Endodermal cell (in vitro differentiated cells): ENCODE measurements around the gene REEP6. TPM values are rescaled to one million over a fixed set of nuclear protein-coding genes. Genes with fewer than 3 reads are reported as not detected.

Source experiments
- DNase-seq: peaks from one replicate; pipeline ENCODE4 v3.0.0-alpha.2; 2017
- H3K27ac ChIP-seq: 2 replicates; pipeline ENCODE4 v1.5.1; 2013; ENCODE audit warnings: mild to moderate bottlenecking, low read depth, low read length, moderate library complexity
- H3K27me3 ChIP-seq: 2 replicates; pipeline ENCODE4 v1.6.1; 2013; ENCODE audit warnings: mild to moderate bottlenecking, low read length, moderate library complexity; ENCODE audit not compliant: insufficient read depth, control insufficient read depth, poor library complexity, severe bottlenecking
- H3K36me3 ChIP-seq: 2 replicates; pipeline ENCODE4 v1.7.0; 2013; ENCODE audit warnings: mild to moderate bottlenecking, low read length, moderate library complexity; ENCODE audit not compliant: control insufficient read depth, insufficient read depth
- H3K4me1 ChIP-seq: one replicate; pipeline ENCODE4 v1.7.0; 2013; ENCODE audit warnings: low read length; ENCODE audit not compliant: control insufficient read depth, insufficient read depth
- H3K4me3 ChIP-seq: 2 replicates; pipeline ENCODE4 v1.5.1; 2013; ENCODE audit warnings: mild to moderate bottlenecking, low read length, moderate library complexity
- H3K9ac ChIP-seq: 2 replicates; pipeline ENCODE4 v1.6.1; 2013; ENCODE audit warnings: mild to moderate bottlenecking, low read length, moderate library complexity; ENCODE audit not compliant: poor library complexity, severe bottlenecking; ENCODE audit errors: extremely low read depth
- H3K9me3 ChIP-seq: 2 replicates; pipeline ENCODE4 v1.6.1; 2013; ENCODE audit warnings: mild to moderate bottlenecking, low read length, moderate library complexity; ENCODE audit not compliant: control insufficient read depth
- H3K27ac Mint-ChIP-seq: 2 replicates; pipeline ENCODE4 v1.8.0; 2020; ENCODE audit warnings: mixed read lengths
- H3K27me3 Mint-ChIP-seq: 2 replicates; pipeline ENCODE4 v1.8.0; 2021; ENCODE audit warnings: mild to moderate bottlenecking, mixed read lengths; ENCODE audit not compliant: insufficient read depth
- H3K36me3 Mint-ChIP-seq: 2 replicates; pipeline ENCODE4 v1.8.0; 2020; ENCODE audit warnings: low read depth, mixed read lengths
- H3K4me1 Mint-ChIP-seq: 2 replicates; pipeline ENCODE4 v1.8.0; 2020; ENCODE audit warnings: mixed read lengths
- H3K4me3 Mint-ChIP-seq: 2 replicates; pipeline ENCODE4 v1.8.0; 2020; ENCODE audit warnings: mild to moderate bottlenecking, moderate library complexity, mixed read lengths
- H3K9me3 Mint-ChIP-seq: 2 replicates; pipeline ENCODE4 v1.8.0; 2020; ENCODE audit warnings: mild to moderate bottlenecking, mixed read lengths
- WGBS, 2 experiments: methylation state at CpG; one replicate each; pipeline versions ENCODE4 v1.1.5 to v1.1.7; 2013; ENCODE audit warnings: missing lambda C conversion rate in 2 of 2, mixed read lengths in 1 of 2; ENCODE audit not compliant: insufficient coverage in 1 of 2, insufficient read length in 1 of 2; 5-methylcytosine and 5-hydroxymethylcytosine counted together
- total RNA-seq, 2 donors: library from RNA; stranded (reverse); fragmentation: NEBNext Ultra II Directional in 1 of 2; extraction: Animal tissue kit (Norgen Biotek cat#: 25700) in 1 of 2; gene quantifications; 2 replicates in 1 of 2; 3 replicates in 1 of 2; pipeline ENCODE4 v1.2.1, GENCODE V29; 2021
- TF ChIP-seq, protein P1 (sequence below): fragments of 200-600 bp; sonication (generic); conservative IDR thresholded peaks from 2 replicates; pipeline ENCODE4 v1.5.0; 2021; ENCODE audit warnings: antibody characterized with exemption, mild to moderate bottlenecking

Gene REEP6
- total RNA-seq, 2 donors from 2014 or later: 24.7 to 49.4 TPM

DNA sequence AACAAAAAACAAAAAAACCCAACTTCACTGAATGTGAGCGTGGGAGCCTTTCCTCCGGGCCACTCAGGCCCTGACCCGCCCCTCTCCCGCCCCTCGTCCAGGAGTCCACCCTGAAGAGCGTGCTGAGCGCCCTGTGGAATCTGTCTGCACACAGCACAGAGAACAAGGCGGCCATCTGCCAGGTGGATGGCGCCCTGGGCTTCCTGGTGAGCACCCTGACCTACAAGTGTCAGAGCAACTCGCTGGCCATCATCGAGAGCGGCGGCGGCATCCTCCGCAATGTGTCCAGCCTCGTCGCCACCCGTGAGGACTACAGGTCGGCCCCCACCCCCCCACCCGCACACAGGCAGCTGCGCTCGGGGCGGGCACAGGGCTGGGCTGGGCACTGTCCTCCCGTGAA lies 29.1 kb upstream of the REEP6 start:
- Histone ChIP-seq H3K9ac (no peak overlapping the region), H3K27ac (no peak overlapping the region), H3K4me3 (no peak overlapping the region), H3K36me3 (no peaks in the 10 kb centered on the region), H3K4me1 (no peaks in the 10 kb centered on the region), H3K9me3 (no peaks in the 10 kb centered on the region), H3K27me3 (peaks cover 62% of the 10 kb centered on the region)
- no peaks in the 10 kb centered on the region for H3K9me3 Mint-ChIP-seq
- WGBS, 2 experiments: 92 to 93% methylated on average over 14 to 24 of the region's 24 CpGs
- peaks cover 65% of the 10 kb centered on the region for H3K27me3 Mint-ChIP-seq
- no peak for DNase-seq
- no peak overlapping the region for H3K27ac Mint-ChIP-seq
- no peak overlapping the region for H3K4me3 Mint-ChIP-seq
- H3K36me3 Mint-ChIP-seq: no peaks in the 10 kb centered on the region
- TF ChIP-seq, protein P1, sequence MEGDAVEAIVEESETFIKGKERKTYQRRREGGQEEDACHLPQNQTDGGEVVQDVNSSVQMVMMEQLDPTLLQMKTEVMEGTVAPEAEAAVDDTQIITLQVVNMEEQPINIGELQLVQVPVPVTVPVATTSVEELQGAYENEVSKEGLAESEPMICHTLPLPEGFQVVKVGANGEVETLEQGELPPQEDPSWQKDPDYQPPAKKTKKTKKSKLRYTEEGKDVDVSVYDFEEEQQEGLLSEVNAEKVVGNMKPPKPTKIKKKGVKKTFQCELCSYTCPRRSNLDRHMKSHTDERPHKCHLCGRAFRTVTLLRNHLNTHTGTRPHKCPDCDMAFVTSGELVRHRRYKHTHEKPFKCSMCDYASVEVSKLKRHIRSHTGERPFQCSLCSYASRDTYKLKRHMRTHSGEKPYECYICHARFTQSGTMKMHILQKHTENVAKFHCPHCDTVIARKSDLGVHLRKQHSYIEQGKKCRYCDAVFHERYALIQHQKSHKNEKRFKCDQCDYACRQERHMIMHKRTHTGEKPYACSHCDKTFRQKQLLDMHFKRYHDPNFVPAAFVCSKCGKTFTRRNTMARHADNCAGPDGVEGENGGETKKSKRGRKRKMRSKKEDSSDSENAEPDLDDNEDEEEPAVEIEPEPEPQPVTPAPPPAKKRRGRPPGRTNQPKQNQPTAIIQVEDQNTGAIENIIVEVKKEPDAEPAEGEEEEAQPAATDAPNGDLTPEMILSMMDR: no peak
- no peaks in the 10 kb centered on the region for H3K4me1 Mint-ChIP-seq

DNA sequence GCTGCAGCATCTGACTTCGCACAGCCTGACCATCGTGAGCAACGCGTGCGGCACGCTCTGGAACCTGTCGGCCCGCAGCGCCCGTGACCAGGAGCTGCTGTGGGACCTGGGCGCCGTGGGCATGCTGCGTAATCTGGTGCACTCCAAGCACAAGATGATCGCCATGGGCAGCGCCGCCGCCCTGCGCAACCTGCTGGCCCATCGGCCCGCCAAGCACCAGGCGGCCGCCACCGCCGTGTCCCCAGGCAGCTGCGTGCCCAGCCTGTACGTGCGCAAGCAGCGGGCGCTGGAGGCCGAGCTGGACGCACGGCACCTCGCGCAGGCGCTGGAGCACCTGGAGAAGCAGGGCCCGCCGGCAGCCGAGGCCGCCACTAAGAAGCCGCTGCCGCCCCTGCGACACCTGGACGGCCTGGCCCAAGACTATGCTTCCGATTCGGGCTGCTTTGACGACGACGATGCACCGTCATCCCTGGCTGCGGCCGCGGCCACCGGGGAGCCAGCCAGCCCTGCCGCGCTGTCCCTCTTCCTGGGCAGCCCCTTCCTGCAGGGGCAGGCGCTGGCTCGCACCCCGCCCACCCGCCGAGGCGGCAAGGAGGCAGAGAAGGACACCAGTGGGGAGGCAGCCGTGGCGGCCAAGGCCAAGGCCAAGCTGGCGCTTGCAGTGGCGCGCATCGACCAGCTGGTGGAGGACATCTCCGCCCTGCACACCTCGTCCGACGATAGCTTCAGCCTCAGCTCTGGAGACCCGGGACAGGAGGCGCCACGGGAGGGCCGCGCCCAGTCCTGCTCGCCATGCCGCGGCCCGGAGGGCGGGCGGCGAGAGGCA lies 25.6 kb upstream of the REEP6 start:
- H3K4me1 ChIP-seq: peaks cover 10% of the 10 kb centered on the region
- peaks cover 72% of the 10 kb centered on the region for H3K27me3 ChIP-seq
- Mint-ChIP-seq H3K4me3 (no peak overlapping the region), H3K36me3 (no peaks in the 10 kb centered on the region), H3K9me3 (no peaks in the 10 kb centered on the region), H3K27me3 (peaks cover 58% of the 10 kb centered on the region), H3K27ac (no peak overlapping the region), H3K4me1 (no peaks in the 10 kb centered on the region)
- no peak overlapping the region for H3K4me3 ChIP-seq
- TF ChIP-seq, protein P1: peak; percentile 74
- no peaks in the 10 kb centered on the region for H3K9me3 ChIP-seq
- DNase-seq: peak; percentile 89
- H3K27ac ChIP-seq: no peak overlapping the region
- no peaks in the 10 kb centered on the region for H3K36me3 ChIP-seq
- 28 to 41% methylated on average over 65 to 83 of the region's 83 CpGs for WGBS, 2 experiments
- no peak overlapping the region for H3K9ac ChIP-seq

DNA sequence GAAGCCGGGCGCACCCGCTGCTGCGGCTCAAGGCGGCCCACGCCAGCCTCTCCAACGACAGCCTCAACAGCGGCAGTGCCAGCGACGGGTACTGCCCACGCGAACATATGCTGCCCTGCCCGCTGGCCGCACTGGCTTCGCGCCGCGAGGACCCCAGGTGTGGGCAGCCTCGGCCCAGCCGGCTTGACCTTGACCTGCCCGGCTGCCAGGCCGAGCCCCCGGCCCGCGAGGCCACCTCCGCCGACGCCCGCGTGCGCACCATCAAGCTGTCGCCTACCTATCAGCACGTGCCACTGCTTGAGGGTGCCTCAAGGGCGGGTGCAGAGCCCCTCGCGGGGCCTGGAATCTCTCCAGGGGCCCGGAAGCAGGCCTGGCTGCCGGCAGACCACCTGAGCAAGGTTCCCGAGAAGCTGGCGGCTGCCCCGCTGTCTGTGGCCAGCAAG lies 24.9 kb upstream of the REEP6 start:
- Mint-ChIP-seq H3K4me1 (no peaks in the 10 kb centered on the region), H3K27me3 (peaks cover 60% of the 10 kb centered on the region), H3K4me3 (no peak overlapping the region), H3K9me3 (no peaks in the 10 kb centered on the region), H3K36me3 (no peaks in the 10 kb centered on the region), H3K27ac (no peak overlapping the region)
- Histone ChIP-seq H3K4me1 (peaks cover 10% of the 10 kb centered on the region), H3K27ac (no peak overlapping the region), H3K27me3 (peaks cover 78% of the 10 kb centered on the region), H3K9me3 (no peaks in the 10 kb centered on the region), H3K4me3 (no peak overlapping the region), H3K36me3 (no peaks in the 10 kb centered on the region), H3K9ac (no peak overlapping the region)
- DNase-seq: no peak
- TF ChIP-seq, protein P1: no peak
- 34 to 36% methylated on average over 13 to 41 of the region's 41 CpGs for WGBS, 2 experiments
